GM21381 (cell line): ENCODE data around the gene APOA1.

Experiments used
- ATAC-seq: cut with Tn5 transposase; IDR thresholded peaks from one replicate; pipeline ENCODE4 v1.9.1; 2021; ENCODE audit warnings: mild to moderate bottlenecking, moderate library complexity; ENCODE audit not compliant: unreplicated experiment

APOA1 gene

DNA sequence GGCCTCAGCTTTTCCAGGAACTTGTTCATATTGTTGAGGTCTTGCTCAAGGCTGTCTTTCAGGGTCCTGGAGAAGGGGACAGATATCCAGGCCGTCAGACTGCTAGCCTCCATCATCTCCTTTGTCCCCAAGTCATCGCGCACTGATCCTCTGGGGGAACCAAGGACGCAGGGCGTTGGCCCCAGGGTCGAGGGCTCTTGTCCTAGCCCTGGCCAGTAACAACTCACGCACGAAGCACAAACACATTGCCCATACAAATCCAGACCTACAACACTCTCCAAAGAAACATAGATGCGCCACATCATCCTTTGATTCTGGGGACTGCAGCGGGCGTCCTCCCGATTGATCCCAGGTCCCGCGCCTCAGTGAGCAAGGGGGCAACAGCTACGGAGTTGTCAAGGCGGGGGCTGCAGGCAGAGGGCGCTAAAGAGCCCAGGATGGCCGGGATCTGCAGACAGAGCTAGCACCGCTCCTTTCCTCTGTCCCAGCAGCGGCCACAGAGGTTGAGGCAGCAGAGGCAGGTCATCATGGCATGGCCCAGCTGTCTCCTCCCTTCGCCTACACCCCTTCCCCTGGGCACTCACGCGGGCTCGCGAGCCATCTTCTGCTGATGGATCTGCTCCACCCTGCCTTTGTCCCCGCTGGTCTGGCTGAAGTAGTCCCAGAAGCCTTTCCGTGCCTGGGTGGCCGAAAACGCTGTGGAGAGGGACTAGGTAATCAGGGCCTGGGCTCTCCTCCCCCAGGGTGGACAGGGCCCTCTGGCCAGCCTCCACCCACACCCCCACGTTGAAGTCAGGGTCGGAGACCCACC lies 46.2 kb downstream of the APOA1 start:
- no peak for ATAC-seq

GRCh38 chr11:116790167-116791001 lies 47.0 kb downstream of the APOA1 start:
- no peak for ATAC-seq

DNA sequence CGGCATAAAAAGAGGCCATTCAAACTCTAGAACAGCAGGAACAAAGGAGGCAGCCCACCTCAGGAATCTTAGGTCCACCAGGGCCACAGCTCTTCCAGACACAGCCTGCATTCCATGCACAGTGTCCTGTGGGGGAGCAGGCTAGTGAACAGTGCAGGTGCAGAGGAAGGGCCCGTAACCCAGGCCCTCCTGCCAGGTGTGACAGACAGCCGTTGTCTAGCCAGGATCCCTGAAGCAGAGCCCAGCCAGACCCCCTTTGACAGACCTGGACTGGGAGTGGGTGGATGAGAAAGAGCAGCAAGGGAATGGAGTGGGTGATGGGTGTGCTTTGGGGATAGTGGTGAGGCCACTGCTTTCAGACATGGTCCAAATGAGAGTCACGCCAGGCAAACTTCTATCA lies 48.4 kb downstream of the APOA1 start:
- no peak for ATAC-seq

GRCh38 chr11:116788534-116788933 lies 48.9 kb downstream of the APOA1 start:
- ATAC-seq, result no peak

GRCh38 chr11:116787786-116788486 lies 49.5 kb downstream of the APOA1 start, which contains the start of gene ZPR1:
Gene ZPR1, minus strand, starts transcription at chr11:116788023. Its CDS starts 33 bp downstream, at chr11:116787990.
- peak; percentile 86 for ATAC-seq

DNA sequence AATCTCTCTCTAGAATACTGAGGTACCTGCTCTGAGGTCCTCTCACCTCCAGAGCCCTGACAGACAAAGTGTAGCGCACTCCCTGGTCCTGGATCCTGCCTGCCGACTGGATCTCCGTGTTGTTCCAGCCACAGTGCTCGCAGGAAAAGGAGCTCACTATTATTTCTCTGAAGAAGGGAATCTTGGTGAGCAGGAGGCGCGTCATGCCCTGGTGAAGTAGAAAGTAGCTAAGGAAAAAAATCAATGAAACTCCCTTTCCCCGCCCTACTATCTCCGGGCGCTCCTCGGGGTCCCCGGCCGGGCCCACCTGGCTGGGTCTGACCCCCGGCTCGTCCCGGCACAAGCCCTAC lies 50.0 kb downstream of the APOA1 start:
- no peak for ATAC-seq

DNA sequence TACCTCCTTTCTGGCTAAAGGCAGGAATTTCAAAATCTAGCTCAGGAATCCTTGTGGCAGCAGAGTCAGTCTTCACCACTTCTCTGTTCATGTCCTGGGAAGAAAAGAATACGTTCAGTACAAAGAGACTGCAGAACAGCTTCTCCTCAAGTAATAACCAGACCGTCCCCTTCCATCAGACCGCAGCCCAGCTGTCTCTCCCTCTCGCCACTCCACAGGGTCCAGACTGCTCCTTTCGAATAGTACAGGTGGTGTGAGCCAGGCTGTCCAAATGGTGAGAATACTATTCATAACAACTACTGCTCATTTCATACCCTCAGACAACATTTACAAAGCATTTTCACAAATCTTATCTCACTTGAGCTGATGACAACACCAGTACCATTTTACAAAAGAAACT lies 50.5 kb downstream of the APOA1 start:
- ATAC-seq, result no peak

- ATAC-seq, result no peak
These were observed 51.1 kb downstream of the APOA1 start for GRCh38 chr11:116786326-116786725.
